Progenitor cell of endocrine pancreas (in vitro differentiated cells): ENCODE measurements around the gene BOLA3. TPM values are rescaled to one million over a fixed set of nuclear protein-coding genes. Genes with fewer than 3 reads are reported as not detected.

ENCODE experiments used
- DNase-seq: peaks from one replicate; pipeline ENCODE4 v3.0.0; 2021; ENCODE audit warnings: low spot score; ENCODE audit not compliant: unreplicated experiment
- H3K27ac Mint-ChIP-seq: 2 replicates; pipeline ENCODE4 v1.8.0; 2021; ENCODE audit warnings: mild to moderate bottlenecking, moderate library complexity, mixed read lengths
- H3K27me3 Mint-ChIP-seq: 2 replicates; pipeline ENCODE4 v1.8.0; 2021; ENCODE audit warnings: mixed read lengths
- H3K36me3 Mint-ChIP-seq: 2 replicates; pipeline ENCODE4 v1.8.0; 2022; ENCODE audit warnings: mixed read lengths; ENCODE audit not compliant: insufficient read depth
- H3K4me1 Mint-ChIP-seq: 2 replicates; pipeline ENCODE4 v1.8.0; 2021; ENCODE audit warnings: low read depth, mixed read lengths
- H3K4me3 Mint-ChIP-seq: 2 replicates; pipeline ENCODE4 v1.8.0; 2021; ENCODE audit warnings: low read depth, mild to moderate bottlenecking, moderate library complexity, mixed read lengths
- H3K9me3 Mint-ChIP-seq: 2 replicates; pipeline ENCODE4 v1.8.0; 2021; ENCODE audit warnings: low read depth, mixed read lengths
- CTCF ChIP-seq: fragments of 200-600 bp; sonication (generic); IDR thresholded peaks from one replicate; pipeline ENCODE4 v1.5.0; 2021; ENCODE audit warnings: antibody characterized with exemption, mild to moderate bottlenecking; ENCODE audit not compliant: unreplicated experiment
- total RNA-seq: library from RNA; stranded (reverse); gene quantifications from 2 replicates; pipeline ENCODE4 v1.2.1, GENCODE V29; 2021

BOLA3 gene
- total RNA-seq, 1 donor from 2014 or later: 23.8 TPM

DNA sequence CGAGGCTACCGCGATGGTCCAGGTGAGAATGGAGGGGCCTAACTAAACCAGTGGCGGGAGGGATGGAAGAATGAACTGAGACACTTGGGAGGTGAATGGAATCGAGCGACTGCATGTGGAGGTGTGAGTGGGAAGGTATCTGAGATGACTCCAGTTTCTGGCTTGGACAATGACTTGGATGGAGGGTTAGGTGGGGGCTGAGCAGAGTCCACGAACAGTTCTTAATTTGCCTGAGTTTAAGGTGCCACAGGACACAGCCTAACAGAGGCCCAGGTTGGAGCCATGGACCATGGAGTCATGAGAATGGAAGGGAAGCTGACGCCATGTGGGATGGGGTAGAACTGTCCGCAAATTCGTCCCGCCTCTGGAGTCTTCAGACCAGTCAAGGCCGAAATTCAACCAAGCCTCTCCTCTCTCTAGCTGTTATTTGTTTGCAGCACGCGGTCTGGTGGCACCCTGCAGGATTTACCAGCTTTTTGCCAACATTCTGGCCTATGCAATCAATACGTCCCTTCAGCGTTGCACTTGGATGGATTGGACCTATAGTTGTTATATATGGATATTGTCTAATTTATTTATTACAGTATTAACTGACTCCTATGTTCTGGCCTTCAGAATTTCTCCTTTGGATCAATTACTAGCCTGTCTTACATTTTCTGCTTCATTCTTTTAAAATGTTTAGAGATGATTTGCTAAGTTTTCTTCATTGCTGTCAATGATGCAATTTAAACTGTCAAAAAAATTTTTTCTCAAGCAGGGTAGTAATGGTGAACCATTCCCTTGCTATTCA is 940 bp upstream of the BOLA3 start:
- DNase-seq: no peak
- no peak for TF ChIP-seq CTCF
- peaks cover 2% of the 10 kb centered on the region for H3K4me1 Mint-ChIP-seq
- peak overlapping the region; percentile 20 for H3K4me3 Mint-ChIP-seq
- H3K27me3 Mint-ChIP-seq: no peaks in the 10 kb centered on the region
- no peak overlapping the region for H3K27ac Mint-ChIP-seq
- H3K36me3 Mint-ChIP-seq: peaks cover 4% of the 10 kb centered on the region
- no peaks in the 10 kb centered on the region for H3K9me3 Mint-ChIP-seq

GRCh38 chr2:74146929-74147726 is 584 bp downstream of the BOLA3 start:
- peaks cover 2% of the 10 kb centered on the region for H3K4me1 Mint-ChIP-seq
- H3K36me3 Mint-ChIP-seq: peaks cover 1% of the 10 kb centered on the region
- no peaks in the 10 kb centered on the region for H3K27me3 Mint-ChIP-seq
- no peak for TF ChIP-seq CTCF
- H3K4me3 Mint-ChIP-seq: no peak overlapping the region
- DNase-seq: no peak
- no peaks in the 10 kb centered on the region for H3K9me3 Mint-ChIP-seq
- H3K27ac Mint-ChIP-seq: no peak overlapping the region

- H3K27ac Mint-ChIP-seq: no peak overlapping the region
- H3K36me3 Mint-ChIP-seq: no peaks in the 10 kb centered on the region
- H3K9me3 Mint-ChIP-seq: no peaks in the 10 kb centered on the region
- H3K4me3 Mint-ChIP-seq: no peak overlapping the region
- peaks cover 2% of the 10 kb centered on the region for H3K4me1 Mint-ChIP-seq
- no peaks in the 10 kb centered on the region for H3K27me3 Mint-ChIP-seq
- no peak for TF ChIP-seq CTCF
- no peak for DNase-seq
Observed at GRCh38 chr2:74142340-74142739, 5.4 kb downstream of the BOLA3 start.

GRCh38 chr2:74138600-74139323 is 8.9 kb downstream of the BOLA3 start:
- H3K27ac Mint-ChIP-seq: no peak overlapping the region
- no peak for DNase-seq
- H3K4me1 Mint-ChIP-seq: no peaks in the 10 kb centered on the region
- no peak overlapping the region for H3K4me3 Mint-ChIP-seq
- TF ChIP-seq CTCF: peak; percentile 27
- H3K27me3 Mint-ChIP-seq: no peaks in the 10 kb centered on the region
- no peaks in the 10 kb centered on the region for H3K9me3 Mint-ChIP-seq
- no peaks in the 10 kb centered on the region for H3K36me3 Mint-ChIP-seq
